ENCODE data around the gene AP3D1.

Gene AP3D1

GRCh38 chr19:2109046-2109864, 42.1 kb downstream of the AP3D1 start:
- Histone ChIP-seq H3K27me3 (ENCODE audit: control insufficient read depth, insufficient read depth, low read length) (no peaks in the 10 kb centered on the region), H3K4me1 (ENCODE audit: control insufficient read depth, insufficient read depth, low read length) (no peaks in the 10 kb centered on the region), H3K27ac (ENCODE audit: low read length) (no peak overlapping the region), H3K4me3 (ENCODE audit: low read length) (no peak overlapping the region), H3K36me3 (ENCODE audit: control insufficient read depth, insufficient read depth, low read length) (peaks cover 75% of the 10 kb centered on the region), H3K9me3 (ENCODE audit: control insufficient read depth, insufficient read depth, low read length) (no peaks in the 10 kb centered on the region; the same call in 1 of the 2 replicates)
- no CpG with 5 or more reads among the region's 31 CpGs for WGBS (ENCODE audit: insufficient coverage, insufficient read length)
- DNase-seq (ENCODE audit: low read depth, low spot score), result no peak

- Histone ChIP-seq H3K9me3 (ENCODE audit: control insufficient read depth, insufficient read depth, low read length) (no peaks in the 10 kb centered on the region; the same call in 1 of the 2 replicates), H3K4me1 (ENCODE audit: control insufficient read depth, insufficient read depth, low read length) (no peaks in the 10 kb centered on the region), H3K4me3 (ENCODE audit: low read length) (no peak overlapping the region), H3K27ac (ENCODE audit: low read length) (no peak overlapping the region), H3K27me3 (ENCODE audit: control insufficient read depth, insufficient read depth, low read length) (no peaks in the 10 kb centered on the region), H3K36me3 (ENCODE audit: control insufficient read depth, insufficient read depth, low read length) (peaks cover 74% of the 10 kb centered on the region)
- no peak for DNase-seq (ENCODE audit: low read depth, low spot score)
- WGBS (ENCODE audit: insufficient coverage, insufficient read length), result no CpG with 5 or more reads among the region's 23 CpGs
Measured at GRCh38 chr19:2108251-2109016, 42.9 kb downstream of the AP3D1 start.

GRCh38 chr19:2103045-2103707, 48.2 kb downstream of the AP3D1 start:
- Histone ChIP-seq H3K27ac (ENCODE audit: low read length) (no peak overlapping the region), H3K4me3 (ENCODE audit: low read length) (no peak overlapping the region), H3K27me3 (ENCODE audit: control insufficient read depth, insufficient read depth, low read length) (no peaks in the 10 kb centered on the region), H3K4me1 (ENCODE audit: control insufficient read depth, insufficient read depth, low read length) (no peaks in the 10 kb centered on the region), H3K9me3 (ENCODE audit: control insufficient read depth, insufficient read depth, low read length) (no peaks in the 10 kb centered on the region; the same call in 1 of the 2 replicates), H3K36me3 (ENCODE audit: control insufficient read depth, insufficient read depth, low read length) (peaks cover 49% of the 10 kb centered on the region)
- WGBS (ENCODE audit: insufficient coverage, insufficient read length), result no CpG with 5 or more reads among the region's 20 CpGs
- DNase-seq (ENCODE audit: low read depth, low spot score), result no peak

- Histone ChIP-seq H3K36me3 (ENCODE audit: control insufficient read depth, insufficient read depth, low read length) (peaks cover 42% of the 10 kb centered on the region), H3K27me3 (ENCODE audit: control insufficient read depth, insufficient read depth, low read length) (no peaks in the 10 kb centered on the region)
- no CpG with 5 or more reads among the region's 45 CpGs for WGBS (ENCODE audit: insufficient coverage, insufficient read length)
Measured at GRCh38 chr19:2101417-2102335, 49.7 kb downstream of the AP3D1 start.

GRCh38 chr19:2100719-2101061, 50.7 kb downstream of the AP3D1 start:
- H3K4me1 ChIP-seq (ENCODE audit: control insufficient read depth, insufficient read depth, low read length), result peaks cover 2% of the 10 kb centered on the region; the same call in 1 of the 2 replicates
- H3K27ac ChIP-seq (ENCODE audit: low read length), result no peak overlapping the region
- H3K4me3 ChIP-seq (ENCODE audit: low read length), result no peak overlapping the region
- H3K27me3 ChIP-seq (ENCODE audit: control insufficient read depth, insufficient read depth, low read length), result no peaks in the 10 kb centered on the region
- peaks cover 34% of the 10 kb centered on the region for H3K36me3 ChIP-seq (ENCODE audit: control insufficient read depth, insufficient read depth, low read length)
- no peaks in the 10 kb centered on the region; the same call in 1 of the 2 replicates for H3K9me3 ChIP-seq (ENCODE audit: control insufficient read depth, insufficient read depth, low read length)
- no peak for DNase-seq (ENCODE audit: low read depth, low spot score)
- no CpG with 5 or more reads among the region's 11 CpGs for WGBS (ENCODE audit: insufficient coverage, insufficient read length)

More at GRCh38 chr19:2101417-2102335, 49.7 kb downstream of the AP3D1 start:
- Histone ChIP-seq H3K4me1 (ENCODE audit: control insufficient read depth, insufficient read depth, low read length) (peaks cover 2% of the 10 kb centered on the region; the same call in 1 of the 2 replicates), H3K27ac (ENCODE audit: low read length) (no peak overlapping the region), H3K9me3 (ENCODE audit: control insufficient read depth, insufficient read depth, low read length) (no peaks in the 10 kb centered on the region; the same call in 1 of the 2 replicates), H3K4me3 (ENCODE audit: low read length) (no peak overlapping the region)
- DNase-seq (ENCODE audit: low read depth, low spot score), result no peak

GRCh38 chr19:2099937-2100718, 51.2 kb downstream of the AP3D1 start:
- no CpG with 5 or more reads among the region's 39 CpGs for WGBS (ENCODE audit: insufficient coverage, insufficient read length)
- no peak overlapping the region for H3K4me3 ChIP-seq (ENCODE audit: low read length)
- peaks cover 34% of the 10 kb centered on the region for H3K36me3 ChIP-seq (ENCODE audit: control insufficient read depth, insufficient read depth, low read length)
- H3K27me3 ChIP-seq (ENCODE audit: control insufficient read depth, insufficient read depth, low read length), result no peaks in the 10 kb centered on the region
- no peak overlapping the region for H3K27ac ChIP-seq (ENCODE audit: low read length)
- DNase-seq (ENCODE audit: low read depth, low spot score), result no peak
- no peaks in the 10 kb centered on the region for H3K9me3 ChIP-seq (ENCODE audit: control insufficient read depth, insufficient read depth, low read length)
- H3K4me1 ChIP-seq (ENCODE audit: control insufficient read depth, insufficient read depth, low read length), result peaks cover 2% of the 10 kb centered on the region; the same call in 1 of the 2 replicates

- Histone ChIP-seq H3K4me1 (ENCODE audit: control insufficient read depth, insufficient read depth, low read length) (peaks cover 2% of the 10 kb centered on the region; the same call in 1 of the 2 replicates), H3K9me3 (ENCODE audit: control insufficient read depth, insufficient read depth, low read length) (no peaks in the 10 kb centered on the region), H3K27me3 (ENCODE audit: control insufficient read depth, insufficient read depth, low read length) (no peaks in the 10 kb centered on the region), H3K36me3 (ENCODE audit: control insufficient read depth, insufficient read depth, low read length) (peaks cover 31% of the 10 kb centered on the region), H3K4me3 (ENCODE audit: low read length) (no peak overlapping the region), H3K27ac (ENCODE audit: low read length) (no peak overlapping the region)
- no CpG with 5 or more reads among the region's 16 CpGs for WGBS (ENCODE audit: insufficient coverage, insufficient read length)
- DNase-seq (ENCODE audit: low read depth, low spot score), result no peak
Measured at GRCh38 chr19:2099054-2099501, 52.3 kb downstream of the AP3D1 start.

- H3K4me1 ChIP-seq (ENCODE audit: control insufficient read depth, insufficient read depth, low read length), result peaks cover 2% of the 10 kb centered on the region; the same call in 1 of the 2 replicates
- no peaks in the 10 kb centered on the region for H3K27me3 ChIP-seq (ENCODE audit: control insufficient read depth, insufficient read depth, low read length)
- H3K36me3 ChIP-seq (ENCODE audit: control insufficient read depth, insufficient read depth, low read length), result peaks cover 26% of the 10 kb centered on the region
- DNase-seq (ENCODE audit: low read depth, low spot score), result no peak
- no peaks in the 10 kb centered on the region for H3K9me3 ChIP-seq (ENCODE audit: control insufficient read depth, insufficient read depth, low read length)
- WGBS (ENCODE audit: insufficient coverage, insufficient read length), result no CpG with 5 or more reads among the region's 23 CpGs
- no peak overlapping the region for H3K27ac ChIP-seq (ENCODE audit: low read length)
- no peak overlapping the region for H3K4me3 ChIP-seq (ENCODE audit: low read length)
Measured at GRCh38 chr19:2097886-2098327, 53.5 kb downstream of the AP3D1 start.

All from iPS DF 6.9 (cell line).